Activated B cell treated with CpG ODN at 0.5 μM for 24 hours (primary cell): ENCODE results near the gene FHIT. TPM values are rescaled to one million over a fixed set of nuclear protein-coding genes. Genes with fewer than 3 reads are reported as not detected.
"Not testable (repeated sequence)": the region's sequence is repeated elsewhere in the genome, so short reads cannot be mapped to it uniquely, and the experiment has no call there.

Experiments
- ATAC-seq: fragments of 200-7000 bp; cut with Tn5 transposase; one replicate; pipeline ENCODE4 v1.10.0; 2021; ENCODE audit warnings: low read depth, mild to moderate bottlenecking, moderate library complexity
- CTCF ChIA-PET: fragments of 350-600 bp; sonication (Branson Sonifier 250); formaldehyde crosslinking; loops from one replicate; lab custom pipeline; 2021; ENCODE audit warnings: antibody characterized with exemption; lab: Charles Lee
- POLR2A ChIA-PET: fragments of 350-600 bp; sonication (Branson Sonifier 250); formaldehyde crosslinking; loops from one replicate; lab custom pipeline; 2021; ENCODE audit warnings: antibody characterized with exemption; lab: Charles Lee
- DNase-seq: peaks from one replicate; pipeline ENCODE4 v3.0.0; 2022
- H3K27ac Mint-ChIP-seq: one replicate; pipeline ENCODE4 v1.8.0; 2020; ENCODE audit warnings: mixed read lengths
- H3K27me3 Mint-ChIP-seq: one replicate; pipeline ENCODE4 v1.8.0; 2021; ENCODE audit warnings: mixed read lengths
- H3K36me3 Mint-ChIP-seq: one replicate; pipeline ENCODE4 v1.8.0; 2021; ENCODE audit warnings: low read depth, mixed read lengths
- H3K4me1 Mint-ChIP-seq: one replicate; pipeline ENCODE4 v1.8.0; 2021; ENCODE audit warnings: mixed read lengths
- H3K4me3 Mint-ChIP-seq: one replicate; pipeline ENCODE4 v1.8.0; 2020; ENCODE audit warnings: mild to moderate bottlenecking, mixed read lengths
- H3K9me3 Mint-ChIP-seq: one replicate; pipeline ENCODE4 v1.8.0; 2020; ENCODE audit warnings: mixed read lengths
- CTCF ChIP-seq: fragments of 200-600 bp; IDR thresholded peaks from one replicate; pipeline ENCODE4 v1.8.0; 2022; ENCODE audit warnings: antibody characterized with exemption, mild to moderate bottlenecking
- intact Hi-C: fragments of 100-400 bp; cut with micrococcal nuclease; formaldehyde crosslinking; loops from one replicate; pipeline ENCODE4 v1.15.1; 2024
- total RNA-seq: library from RNA; stranded (reverse); gene quantifications from 2 replicates; pipeline ENCODE4 v1.2.3, GENCODE V29; 2022

FHIT gene
- total RNA-seq, 1 donor from 2014 or later = 5.5 TPM

- H3K27ac Mint-ChIP-seq = no peak overlapping the region
- ChIA-PET CTCF (no interaction called here), POLR2A (no interaction called here)
- no peak for ATAC-seq
- no peaks in the 10 kb centered on the region for H3K27me3 Mint-ChIP-seq
- intact Hi-C loops = no loop called here
- no peak overlapping the region for H3K4me3 Mint-ChIP-seq
- DNase-seq = no peak
- no peak for TF ChIP-seq CTCF
- H3K9me3 Mint-ChIP-seq = no peaks in the 10 kb centered on the region
- no peaks in the 10 kb centered on the region for H3K4me1 Mint-ChIP-seq
- H3K36me3 Mint-ChIP-seq = no peaks in the 10 kb centered on the region
Observed at GRCh38 chr3:61053781-61054496, 197.3 kb downstream of the FHIT start.

DNA sequence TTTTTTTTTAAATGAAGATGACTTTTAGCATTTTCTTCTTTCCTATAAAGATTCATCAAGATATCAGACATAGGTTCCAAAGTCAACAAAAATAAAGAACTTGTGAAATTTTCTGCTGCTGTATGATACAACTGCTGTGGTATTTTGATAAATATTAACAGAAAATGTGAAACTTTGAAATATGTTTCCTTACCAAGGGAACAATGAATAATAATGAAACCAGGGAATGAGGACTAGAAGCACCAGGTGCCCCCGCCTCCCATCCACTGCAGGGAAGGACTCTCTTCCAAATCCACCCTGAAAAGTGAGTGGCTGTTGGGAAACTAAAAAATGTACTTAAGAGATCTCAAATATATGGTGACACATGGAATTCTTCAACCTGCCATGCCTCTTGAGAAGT is 198.4 kb downstream of the FHIT start:
- Mint-ChIP-seq H3K9me3 (no peaks in the 10 kb centered on the region), H3K27ac (no peak overlapping the region), H3K4me1 (no peaks in the 10 kb centered on the region), H3K36me3 (no peaks in the 10 kb centered on the region), H3K27me3 (no peaks in the 10 kb centered on the region), H3K4me3 (no peak overlapping the region)
- ATAC-seq (no peak), DNase-seq (no peak)
- intact Hi-C loops = no loop called here
- TF ChIP-seq CTCF = no peak
- ChIA-PET POLR2A (no interaction called here), CTCF (no interaction called here)

DNA sequence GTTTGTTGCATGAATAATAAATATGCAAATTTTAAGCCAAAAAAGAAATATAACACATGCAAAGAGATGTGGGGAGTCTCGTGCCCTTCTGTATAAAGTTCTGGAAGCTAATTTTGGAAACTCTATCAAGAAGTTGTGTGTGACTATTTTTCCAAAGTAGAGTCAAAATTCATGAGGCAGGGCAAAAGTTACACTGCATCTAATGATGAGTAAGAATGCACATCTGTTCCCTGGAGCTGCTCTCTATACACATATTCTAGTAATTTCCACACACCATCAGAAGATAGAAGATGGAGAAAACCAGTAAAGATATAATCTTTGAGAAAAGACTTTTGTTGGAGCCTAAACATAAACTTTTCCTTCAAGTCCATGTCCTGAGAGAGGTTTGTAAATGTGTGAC is 199.6 kb downstream of the FHIT start:
- no peak for TF ChIP-seq CTCF
- no peak overlapping the region for H3K27ac Mint-ChIP-seq
- no peaks in the 10 kb centered on the region for H3K36me3 Mint-ChIP-seq
- no peak overlapping the region for H3K4me3 Mint-ChIP-seq
- ChIA-PET POLR2A (no interaction called here), CTCF (no interaction called here)
- H3K4me1 Mint-ChIP-seq = no peaks in the 10 kb centered on the region
- no peaks in the 10 kb centered on the region for H3K27me3 Mint-ChIP-seq
- no peak for DNase-seq
- intact Hi-C loops = no loop called here
- peaks cover 4% of the 10 kb centered on the region for H3K9me3 Mint-ChIP-seq
- no peak for ATAC-seq

DNA sequence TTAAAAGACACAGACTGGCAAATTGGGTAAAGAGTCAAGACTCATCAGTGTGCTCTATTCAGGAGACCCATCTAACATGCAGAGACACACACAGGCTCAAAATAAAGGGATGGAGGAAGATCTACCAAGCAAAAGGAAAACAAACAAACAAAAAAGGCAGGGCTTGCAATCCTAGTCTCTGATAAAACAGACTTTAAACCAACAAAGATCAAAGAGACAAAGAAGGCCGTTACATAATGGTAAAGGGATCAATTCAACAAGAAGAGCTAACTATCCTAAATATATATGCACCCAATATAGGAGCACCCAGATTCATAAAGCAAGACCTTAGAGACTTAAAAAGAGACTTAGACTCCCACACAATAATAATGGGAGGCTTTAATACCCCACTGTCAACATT is 206.1 kb downstream of the FHIT start:
- intact Hi-C loops, POLR2A ChIA-PET, H3K36me3 Mint-ChIP-seq, H3K27ac Mint-ChIP-seq, H3K4me1 Mint-ChIP-seq, H3K27me3 Mint-ChIP-seq, CTCF ChIA-PET, H3K9me3 Mint-ChIP-seq, H3K4me3 Mint-ChIP-seq, DNase-seq, ATAC-seq: not testable (repeated sequence)

DNA sequence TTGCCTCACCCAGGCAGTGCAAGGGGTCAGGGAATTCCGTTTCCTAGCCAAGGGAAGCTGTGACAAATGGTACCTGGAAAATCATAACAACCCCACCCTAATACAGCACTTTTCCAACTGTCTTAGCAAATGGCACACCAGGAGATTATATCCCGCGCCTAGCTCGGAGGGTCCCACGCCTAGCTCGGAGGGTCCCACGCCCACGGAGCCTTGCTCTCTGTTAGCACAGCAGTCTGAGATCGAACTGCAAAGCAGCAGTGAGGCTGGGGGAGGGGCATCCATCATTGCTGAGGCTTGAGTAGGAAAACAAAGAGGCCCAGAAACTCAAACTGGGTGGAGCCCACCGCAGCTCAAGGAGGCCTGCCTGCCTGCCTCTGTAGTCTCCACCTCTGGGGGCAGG is 208.1 kb downstream of the FHIT start:
- H3K27me3 Mint-ChIP-seq = no peaks in the 10 kb centered on the region
- POLR2A ChIA-PET = no interaction called here
- no peaks in the 10 kb centered on the region for H3K4me1 Mint-ChIP-seq
- ATAC-seq (no peak), DNase-seq (no peak)
- no peak overlapping the region for H3K27ac Mint-ChIP-seq
- intact Hi-C loops = no loop called here
- H3K4me3 Mint-ChIP-seq = no peak overlapping the region
- CTCF ChIA-PET = no interaction called here
- no peak for TF ChIP-seq CTCF
- H3K36me3 Mint-ChIP-seq = peaks cover 10% of the 10 kb centered on the region
- peaks cover 11% of the 10 kb centered on the region for H3K9me3 Mint-ChIP-seq

DNA sequence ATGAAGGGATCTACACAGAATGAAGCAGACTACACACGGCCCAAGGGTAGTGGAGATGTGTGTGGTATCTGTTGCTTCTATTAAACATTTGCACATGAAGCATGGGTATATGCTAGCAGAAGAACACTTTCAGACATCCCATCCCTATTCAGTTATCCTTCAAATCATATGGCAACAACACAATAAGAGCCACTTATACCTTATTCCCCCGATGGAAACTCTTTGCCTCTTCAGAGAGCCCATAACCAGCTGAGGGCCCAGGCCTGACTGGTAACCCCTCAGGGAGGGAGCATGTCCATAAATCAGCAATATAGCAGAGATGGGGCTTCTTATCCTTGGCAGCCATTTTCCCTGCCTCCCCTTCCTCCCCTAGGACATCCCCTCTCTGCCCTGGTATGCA is 210.6 kb downstream of the FHIT start:
- Mint-ChIP-seq H3K36me3 (peaks cover 10% of the 10 kb centered on the region), H3K9me3 (peaks cover 7% of the 10 kb centered on the region), H3K4me3 (no peak overlapping the region), H3K27me3 (no peaks in the 10 kb centered on the region), H3K4me1 (no peaks in the 10 kb centered on the region), H3K27ac (no peak overlapping the region)
- ATAC-seq (no peak), DNase-seq (no peak)
- no peak for TF ChIP-seq CTCF
- intact Hi-C loops = no loop called here
- CTCF ChIA-PET = no interaction called here
- POLR2A ChIA-PET = no interaction called here
